Brain pericyte (primary cell): ENCODE data around the gene RPRD2.
"Not testable (repeated sequence)": the region's sequence is repeated elsewhere in the genome, so short reads cannot be mapped to it uniquely, and the experiment has no call there.

Experiments used
- DNase-seq: peaks from one replicate; pipeline ENCODE4 v3.0.0-alpha.2; 2012; ENCODE audit warnings: low read depth, low spot score

Gene RPRD2

DNA sequence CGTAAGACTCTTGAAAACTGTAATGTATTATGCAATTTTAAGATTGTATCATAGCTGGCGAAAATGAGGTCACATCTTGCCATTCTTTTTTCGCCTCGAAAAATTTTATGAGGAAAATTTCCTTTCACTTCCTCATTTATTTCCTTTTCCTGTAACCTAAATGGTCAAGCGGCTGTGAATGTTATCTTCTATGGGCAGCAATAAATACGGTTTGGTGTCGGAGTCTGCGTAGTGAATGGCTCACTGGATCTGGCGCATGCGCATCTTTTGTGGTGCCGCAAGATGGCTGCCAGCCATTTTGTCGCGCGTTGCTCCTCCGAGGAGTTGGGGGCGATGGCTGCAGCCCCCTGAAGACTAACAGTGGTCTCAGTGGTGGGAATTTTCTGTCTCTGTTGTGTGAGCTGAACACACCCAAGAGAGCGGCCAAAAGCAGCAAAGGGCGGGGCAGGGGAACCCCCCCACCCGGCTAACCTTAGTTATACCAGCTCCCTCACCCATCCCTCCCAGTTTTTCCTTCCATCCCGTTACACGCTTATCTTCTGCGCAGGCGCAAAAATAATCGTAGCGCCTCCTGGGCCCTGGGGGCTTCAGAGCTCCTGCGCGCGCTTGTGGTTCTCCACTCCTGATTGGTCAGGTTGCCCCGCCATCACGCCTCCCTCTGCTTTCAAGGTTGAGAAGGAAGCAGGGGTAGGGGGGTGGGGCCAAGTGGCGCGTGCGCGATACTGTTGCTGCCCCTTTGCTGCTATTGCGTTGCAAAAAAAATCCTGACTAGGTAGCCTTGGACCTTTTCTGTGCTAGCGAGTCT is at the start of gene RPRD2:
Gene RPRD2, plus strand, starts transcription at position 722 of the 805 bp plus-strand sequence. CDS start 568 bp downstream, outside the sequence.
- DNase-seq = peak; percentile 97

- DNase-seq = not testable (repeated sequence)
Observed at GRCh38 chr1:150314691-150315090, 49.3 kb upstream of the RPRD2 start.

- no peak for DNase-seq
Observed at GRCh38 chr1:150320667-150320978, 43.3 kb upstream of the RPRD2 start.

- no peak for DNase-seq
Observed at GRCh38 chr1:150321826-150322166, 42.2 kb upstream of the RPRD2 start.

DNA sequence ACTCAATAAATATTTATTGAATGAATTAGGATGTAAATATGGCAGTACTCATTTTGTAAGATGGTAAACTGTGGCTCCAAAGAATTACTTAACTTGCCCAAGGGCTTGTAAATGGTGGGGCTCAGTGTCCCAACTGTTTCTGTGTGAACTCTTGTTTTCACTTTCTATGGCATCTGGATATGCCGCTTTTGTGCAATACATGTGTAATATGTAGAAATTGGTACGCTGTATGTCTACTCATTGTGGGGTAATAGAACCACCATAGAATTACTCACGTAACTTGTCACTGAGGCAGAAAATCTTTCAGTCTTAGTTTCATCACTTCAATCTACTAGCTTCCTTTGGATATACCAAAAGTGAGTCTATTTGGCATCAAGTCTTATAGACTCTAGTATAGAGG is 41.6 kb upstream of the RPRD2 start:
- no peak for DNase-seq

DNA sequence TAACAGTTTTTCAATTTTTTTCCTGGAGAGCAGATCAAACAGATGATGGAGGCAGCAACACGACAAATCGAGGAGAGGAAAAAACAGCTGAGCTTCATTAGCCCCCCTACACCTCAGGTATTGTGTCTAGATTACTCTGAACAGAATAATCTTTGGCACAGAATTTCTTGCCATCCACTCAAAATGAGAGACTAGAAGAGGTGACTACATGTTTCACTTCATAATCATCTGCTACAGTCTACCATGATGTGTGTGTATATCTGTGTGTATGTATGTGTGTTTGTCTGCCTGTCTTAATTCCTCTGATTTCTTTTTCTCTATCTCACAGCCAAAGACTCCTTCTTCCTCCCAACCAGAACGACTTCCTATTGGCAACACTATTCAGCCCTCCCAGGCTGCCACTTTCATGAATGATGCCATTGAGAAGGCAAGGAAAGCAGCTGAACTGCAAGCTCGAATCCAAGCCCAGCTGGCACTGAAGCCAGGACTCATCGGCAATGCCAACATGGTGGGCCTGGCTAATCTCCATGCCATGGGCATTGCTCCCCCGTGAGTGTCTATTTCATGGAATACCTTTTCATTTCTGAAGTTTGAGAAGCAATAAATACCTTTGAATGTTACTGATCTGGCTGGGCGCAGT is 31.2 kb upstream of the RPRD2 start:
- DNase-seq = no peak

DNA sequence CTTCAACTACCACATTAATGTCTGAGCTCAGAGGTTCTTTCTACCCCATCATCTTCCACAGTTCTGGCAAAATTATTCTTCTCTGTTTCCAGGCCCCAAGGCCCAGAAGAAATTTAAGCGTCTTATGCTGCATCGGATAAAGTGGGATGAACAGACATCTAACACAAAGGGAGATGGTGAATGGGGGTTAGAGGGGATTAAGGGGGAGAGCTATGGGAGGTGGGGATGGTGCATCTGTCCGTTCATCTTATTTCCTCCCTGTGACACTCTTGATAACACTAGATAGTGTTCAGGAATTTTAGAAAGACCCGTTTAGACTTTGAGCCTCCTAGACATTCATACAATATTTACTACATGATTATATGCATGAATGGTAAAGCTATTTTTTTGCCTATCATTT is 17.6 kb upstream of the RPRD2 start:
- no peak for DNase-seq

GRCh38 chr1:150352866-150353265 is 11.1 kb upstream of the RPRD2 start:
- no peak for DNase-seq

- no peak for DNase-seq
Observed at GRCh38 chr1:150362721-150363425, 1.1 kb upstream of the RPRD2 start.

DNA sequence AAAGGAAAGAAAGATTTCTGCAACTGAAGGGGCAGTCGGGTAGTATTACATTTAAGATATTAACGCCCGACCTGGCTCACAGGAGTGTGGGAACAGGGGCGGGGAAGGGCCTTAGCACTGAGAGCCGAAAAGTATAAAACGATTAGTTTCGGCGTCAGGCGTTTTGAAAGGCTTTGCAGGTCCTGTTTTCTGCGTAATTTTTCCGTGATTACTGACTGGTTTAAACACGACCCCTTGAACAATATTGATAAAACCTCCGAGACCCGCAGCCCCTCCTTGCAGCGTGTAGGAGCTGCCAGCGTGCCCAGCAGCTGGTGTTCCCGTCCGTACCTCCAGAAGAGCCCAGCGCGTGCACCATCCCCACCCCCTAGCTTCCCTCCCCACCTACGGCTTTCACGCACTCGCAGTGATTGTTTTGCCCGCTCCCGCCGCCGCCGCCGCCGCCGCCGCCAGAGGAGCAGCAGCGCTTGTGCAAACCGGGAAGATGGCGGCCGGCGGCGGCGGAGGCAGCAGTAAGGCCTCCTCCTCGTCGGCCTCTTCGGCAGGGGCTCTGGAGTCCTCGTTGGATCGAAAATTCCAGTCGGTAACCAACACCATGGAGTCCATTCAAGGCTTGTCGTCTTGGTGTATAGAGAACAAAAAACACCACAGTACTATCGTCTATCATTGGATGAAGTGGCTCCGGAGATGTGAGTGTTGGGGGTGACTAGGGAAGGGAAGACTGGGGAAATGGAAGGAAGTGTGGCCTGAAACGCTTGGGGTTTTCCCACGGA is 470 bp downstream of the RPRD2 start:
- peak; percentile 16 for DNase-seq

- DNase-seq = no peak
Observed at GRCh38 chr1:150365941-150366340, 2.0 kb downstream of the RPRD2 start.

DNA sequence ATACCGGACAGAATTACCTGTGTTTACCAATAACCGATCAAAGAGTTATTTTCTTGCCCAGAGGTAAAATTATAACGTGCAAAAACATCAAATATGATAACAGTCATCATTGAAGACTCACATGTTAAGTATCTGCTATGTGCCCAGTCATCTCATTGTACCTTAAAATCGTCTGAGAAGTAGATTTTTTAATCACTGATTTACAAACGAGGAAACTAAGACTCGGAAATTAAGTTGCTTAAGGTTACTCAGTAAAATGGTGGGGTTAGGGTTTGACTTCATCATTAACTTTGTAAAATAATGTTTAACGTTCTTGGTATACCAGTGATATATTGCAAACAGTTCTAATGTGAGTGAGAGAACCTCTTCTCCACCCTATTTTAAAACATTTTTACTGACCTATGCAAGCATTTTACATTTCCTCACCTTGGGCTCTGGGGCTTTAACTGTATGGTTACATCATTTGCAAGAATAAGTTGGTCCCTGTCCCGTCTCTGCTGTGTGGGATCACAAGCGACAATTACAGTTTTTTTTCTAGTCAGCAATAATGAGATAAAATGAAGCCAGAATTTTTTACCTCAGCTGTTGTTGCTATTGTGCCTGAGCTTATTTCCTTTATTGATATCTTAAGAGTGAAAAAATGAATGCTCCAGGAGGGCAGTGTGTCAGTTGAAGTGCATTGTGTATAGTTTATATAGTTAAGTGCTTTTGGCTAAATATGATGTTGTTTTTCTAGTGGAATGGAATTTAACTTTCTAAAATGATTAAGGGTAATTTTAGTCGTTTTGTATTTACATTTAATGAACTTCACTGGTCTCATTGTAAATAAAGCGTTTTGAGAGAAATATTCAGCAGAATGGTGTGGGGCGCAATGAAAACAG is 2.7 kb downstream of the RPRD2 start:
- DNase-seq = no peak

GRCh38 chr1:150371110-150371509 is 7.2 kb downstream of the RPRD2 start:
- DNase-seq = no peak

- DNase-seq = no peak
Observed at GRCh38 chr1:150372580-150372979, 8.6 kb downstream of the RPRD2 start.

GRCh38 chr1:150376110-150376509 is 12.2 kb downstream of the RPRD2 start:
- DNase-seq = no peak

DNA sequence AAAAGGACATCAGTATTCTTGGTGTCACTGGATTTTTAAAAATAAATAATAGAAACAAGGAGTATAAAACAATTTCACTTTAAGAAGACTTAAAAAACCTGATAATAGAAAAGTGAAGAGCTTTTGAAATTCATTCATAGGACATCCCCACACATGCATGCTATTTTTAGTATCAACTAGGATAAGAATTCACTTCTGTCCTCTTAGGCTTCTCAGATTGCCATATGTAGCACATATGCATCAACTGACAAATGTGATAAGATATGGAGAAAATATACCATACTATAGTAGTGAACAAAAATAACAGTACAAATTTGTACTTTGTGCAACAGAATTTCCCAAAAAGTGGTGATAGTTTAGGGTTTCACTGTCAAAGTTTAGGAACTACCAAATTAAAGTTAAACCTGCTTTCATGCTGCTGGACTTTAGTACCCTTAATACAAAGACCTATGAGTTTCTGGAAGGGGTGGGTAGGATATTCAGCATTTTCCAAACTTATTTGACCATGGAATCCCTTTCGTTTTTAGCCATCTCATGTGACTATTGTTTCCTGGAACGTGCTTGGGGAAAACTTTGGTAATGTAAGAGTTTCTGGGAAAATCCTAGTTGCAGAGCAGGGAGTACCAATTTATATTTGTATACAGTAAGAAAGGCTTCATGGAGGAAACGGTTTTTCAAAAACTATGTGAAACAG is 19.8 kb downstream of the RPRD2 start:
- DNase-seq = no peak

GRCh38 chr1:150385537-150386445 is 21.8 kb downstream of the RPRD2 start:
- DNase-seq = no peak

- no peak for DNase-seq
Observed at GRCh38 chr1:150386592-150386991, 22.6 kb downstream of the RPRD2 start.

DNA sequence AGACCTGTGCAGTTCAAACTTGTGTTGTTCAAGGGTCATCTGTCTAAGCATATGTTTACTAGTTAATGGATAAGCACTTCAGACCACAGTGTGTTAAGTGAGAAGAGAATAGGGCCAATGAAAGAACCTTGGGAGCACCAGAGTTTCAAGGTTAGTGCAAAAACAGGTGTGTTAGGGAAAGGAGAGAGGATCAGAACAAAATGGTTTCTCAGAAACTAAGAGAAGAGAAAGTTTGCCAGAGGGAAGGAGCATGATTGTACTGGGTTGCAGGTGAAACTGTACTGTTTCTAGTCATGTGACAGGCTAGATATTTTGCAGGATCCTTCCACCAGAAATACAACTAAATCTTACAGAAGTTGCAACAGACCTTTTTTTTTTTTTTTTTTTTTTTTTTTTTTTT is 23.3 kb downstream of the RPRD2 start:
- DNase-seq = no peak
